NCI-H446 treated with DMSO at 0.1 percent for 48 hours (cell line): ENCODE results near the gene IDI2.

Experiments used
- DNase-seq: peaks from one replicate; lab custom pipeline; 2025; lab: John Stamatoyannopoulos, UW

The IDI2 gene

DNA sequence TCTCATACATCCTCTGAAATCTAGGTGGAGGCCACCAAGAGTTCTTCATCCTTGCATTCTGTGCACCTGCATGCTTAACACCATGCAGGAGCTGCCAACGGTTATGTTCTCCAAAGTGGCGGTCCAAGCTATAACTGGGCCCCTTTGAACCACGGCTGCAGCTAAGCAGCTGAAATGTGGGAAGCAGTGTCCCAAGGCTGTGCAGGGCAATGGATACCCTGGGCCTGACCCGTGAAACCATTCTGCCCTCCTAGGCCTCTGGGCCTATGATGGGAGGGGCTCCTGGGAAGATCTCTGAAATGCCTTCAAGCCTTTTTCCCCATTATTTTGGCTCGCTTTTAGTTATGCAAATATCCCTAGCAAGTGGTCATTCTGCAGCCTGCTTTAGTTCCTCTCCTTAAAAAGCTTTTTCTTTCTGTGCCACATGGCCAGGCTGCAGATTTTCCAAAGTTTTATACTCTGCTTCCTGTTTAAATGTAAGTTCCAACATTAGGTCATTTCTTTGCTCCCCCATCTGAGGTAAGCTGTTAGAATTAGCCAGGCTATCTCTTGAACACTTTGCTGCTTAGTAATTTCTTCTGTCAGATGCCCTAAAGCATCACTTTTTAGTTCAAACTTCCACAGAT is 45.1 kb downstream of the IDI2 start:
- no peak for DNase-seq

- no peak for DNase-seq
These were observed 46.7 kb downstream of the IDI2 start for GRCh38 chr10:978826-979421.

DNA sequence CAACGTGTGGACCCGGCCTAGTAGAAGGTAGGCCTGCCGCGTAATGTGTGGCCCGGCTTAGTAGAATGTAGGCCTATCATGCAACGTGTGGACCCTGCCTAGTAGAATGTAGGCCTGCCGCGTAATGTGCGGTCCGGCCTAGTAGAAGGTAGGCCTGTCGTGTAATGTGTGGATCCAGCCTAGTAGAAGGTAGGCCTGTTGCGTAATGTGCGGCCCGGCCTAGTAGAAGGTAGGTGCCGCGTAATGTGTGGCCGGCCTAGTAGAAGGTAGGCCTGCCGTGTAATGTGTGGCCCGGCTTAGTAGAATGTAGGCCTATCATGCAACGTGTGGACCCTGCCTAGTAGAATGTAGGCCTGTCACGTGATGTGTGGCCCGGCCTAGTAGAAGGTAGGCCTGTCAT is 49.3 kb downstream of the IDI2 start:
- DNase-seq, result no peak

DNA sequence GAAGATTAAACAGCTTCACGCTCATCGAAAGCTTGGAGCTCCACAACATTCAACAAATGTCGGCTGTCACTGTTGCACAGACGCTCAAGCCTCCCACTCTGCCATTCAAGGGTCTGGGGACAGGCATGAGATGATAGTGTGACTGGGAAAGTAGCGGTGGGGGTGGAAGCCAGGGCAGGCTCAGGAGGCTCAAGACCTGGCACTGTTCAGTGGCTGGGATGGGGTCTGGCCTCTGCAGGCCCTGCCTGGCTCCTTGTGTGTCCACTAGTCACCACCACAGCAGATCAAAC is 50.9 kb downstream of the IDI2 start:
- no peak for DNase-seq

GRCh38 chr10:974038-974784 is 51.4 kb downstream of the IDI2 start:
- DNase-seq, result no peak

DNA sequence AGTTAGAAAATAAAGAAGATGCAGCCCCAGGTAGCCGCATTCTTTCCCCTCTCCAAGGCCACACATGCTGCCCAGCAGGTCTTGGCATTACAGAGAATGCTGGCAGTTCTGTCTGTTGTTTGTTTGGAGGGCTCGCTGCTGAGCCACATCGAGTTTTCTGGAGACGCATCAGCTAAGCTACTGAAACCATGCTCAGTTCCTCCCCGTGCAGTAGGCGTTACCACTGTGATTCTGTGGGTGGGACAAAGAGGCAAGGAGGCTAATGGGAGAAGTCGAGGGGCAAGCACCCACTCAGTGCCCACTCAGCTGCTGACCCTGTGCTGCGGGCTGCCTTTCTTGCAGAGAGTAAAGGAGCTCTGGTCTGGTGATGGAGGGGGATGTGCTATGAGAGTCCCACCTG is 52.9 kb downstream of the IDI2 start:
- no peak for DNase-seq

- no peak for DNase-seq
These were observed 54.0 kb downstream of the IDI2 start for GRCh38 chr10:971613-972012.

DNA sequence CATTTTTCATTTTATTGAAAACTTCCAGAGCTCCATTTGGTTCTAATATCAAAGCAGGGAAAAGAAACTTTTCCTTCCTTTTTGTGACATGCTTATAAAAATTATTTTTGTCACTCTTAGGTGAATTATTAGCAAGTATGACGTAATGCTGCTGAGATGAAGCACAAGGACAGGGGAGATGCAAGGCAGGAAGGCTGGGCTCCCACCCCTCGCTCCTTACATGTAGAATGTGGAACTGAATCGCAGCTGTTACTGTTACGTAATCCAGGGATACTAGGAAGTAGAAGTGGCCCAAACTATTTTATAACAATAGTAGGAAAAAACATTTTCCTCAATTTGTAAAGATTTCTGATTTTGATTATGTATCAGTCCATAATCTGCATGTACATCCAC is 54.5 kb downstream of the IDI2 start:
- no peak for DNase-seq

DNA sequence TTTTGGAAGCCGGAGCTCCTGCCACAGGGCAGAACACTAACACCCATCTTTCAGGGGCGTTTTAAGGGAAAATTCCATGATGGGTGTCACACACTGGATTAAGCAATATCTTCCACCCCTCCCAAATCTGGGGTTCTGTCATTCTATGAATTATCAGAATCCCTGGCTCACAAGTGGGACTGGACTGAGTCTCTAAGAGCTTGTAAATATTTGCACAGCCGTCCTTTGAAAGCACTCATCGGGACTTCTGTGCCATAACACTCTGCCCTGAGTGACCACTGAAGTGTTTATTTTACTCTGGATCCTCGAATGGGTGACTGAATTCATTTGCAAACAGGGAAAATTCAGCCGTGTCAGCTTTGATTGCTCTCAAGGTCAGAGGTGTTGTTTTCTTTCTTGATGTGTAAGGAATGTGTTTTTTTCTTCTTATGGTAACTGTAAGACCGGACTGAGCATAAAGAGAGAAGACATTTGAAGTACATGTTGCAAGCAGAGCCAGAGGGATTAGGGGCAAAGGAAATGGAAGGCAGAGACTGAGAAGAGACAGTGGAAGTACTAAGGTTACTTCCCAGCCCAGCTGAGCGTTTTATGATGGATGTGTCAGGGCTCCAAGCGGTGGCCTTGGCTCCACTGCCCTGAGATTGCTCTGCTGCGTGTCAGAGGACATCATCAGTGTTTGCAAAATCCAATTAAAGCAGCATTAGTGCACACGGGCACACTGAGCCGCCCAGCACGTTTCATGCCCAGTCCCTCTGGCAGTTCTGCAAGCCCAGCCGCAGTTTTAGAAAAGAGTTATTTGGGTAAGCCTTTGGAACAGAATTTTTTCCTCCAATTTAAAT is 55.1 kb downstream of the IDI2 start:
- DNase-seq, result no peak

DNA sequence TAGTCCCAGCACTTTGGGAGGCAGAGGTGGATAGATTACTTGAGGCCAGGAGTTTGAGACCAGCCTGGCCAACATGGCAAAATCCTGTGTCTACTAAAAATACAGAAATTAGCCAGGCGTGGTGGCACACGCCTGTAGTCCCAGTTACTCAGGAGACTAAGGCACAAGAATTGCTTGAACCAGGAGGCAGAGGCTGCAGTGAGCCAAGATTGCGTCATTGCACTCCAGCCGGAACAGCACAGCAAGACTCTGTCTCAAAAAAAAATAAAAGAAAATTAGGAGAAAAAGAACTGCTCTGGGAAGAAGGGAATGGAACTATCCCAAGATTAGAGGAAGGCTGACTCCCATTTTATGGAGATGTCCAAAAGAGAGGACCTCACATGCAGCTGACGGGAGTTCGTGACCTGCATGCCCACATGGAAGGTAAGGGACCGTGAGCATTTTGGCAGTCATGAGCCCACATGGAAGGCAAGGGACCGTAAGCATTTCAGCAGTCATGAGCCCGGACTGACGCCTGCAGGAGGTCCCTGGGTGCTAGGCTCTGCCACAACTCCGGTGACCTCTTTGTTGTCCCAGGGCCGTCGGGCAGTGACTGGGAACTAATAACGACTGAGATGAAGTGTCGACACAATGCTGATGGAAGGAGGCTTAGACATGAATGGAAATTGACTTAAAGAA is 56.0 kb downstream of the IDI2 start:
- DNase-seq, result no peak
